Epithelial cell of proximal tubule (primary cell): ENCODE data around the gene MEIS3. TPM values are rescaled to one million over a fixed set of nuclear protein-coding genes. Genes with fewer than 3 reads are reported as not detected.

ENCODE experiments used
- DNase-seq: peaks from one replicate; pipeline ENCODE4 v3.0.0-alpha.2; 2011; ENCODE audit warnings: low read depth
- H3K4me3 ChIP-seq: 2 replicates; pipeline ENCODE4 v1.5.1; 2011; ENCODE audit warnings: low read depth, mild to moderate bottlenecking, low read length
- total RNA-seq: library from RNA; depleted of rRNA; stranded (reverse); fragments of >200 nt; gene quantifications from 2 replicates; pipeline ENCODE4 v1.2.3, GENCODE V29; 2015
- TF ChIP-seq, protein P1 (sequence below): conservative IDR thresholded peaks from 2 replicates; pipeline ENCODE4 v1.5.1; 2012; ENCODE audit warnings: low read depth, mild to moderate bottlenecking, low read length

MEIS3 gene
- total RNA-seq, 1 donor from 2014 or later: 0.29 TPM

GRCh38 chr19:47429140-47429793 is 9.9 kb upstream of the MEIS3 start:
- DNase-seq: no peak
- no peak overlapping the region for H3K4me3 ChIP-seq
- TF ChIP-seq, protein P1, sequence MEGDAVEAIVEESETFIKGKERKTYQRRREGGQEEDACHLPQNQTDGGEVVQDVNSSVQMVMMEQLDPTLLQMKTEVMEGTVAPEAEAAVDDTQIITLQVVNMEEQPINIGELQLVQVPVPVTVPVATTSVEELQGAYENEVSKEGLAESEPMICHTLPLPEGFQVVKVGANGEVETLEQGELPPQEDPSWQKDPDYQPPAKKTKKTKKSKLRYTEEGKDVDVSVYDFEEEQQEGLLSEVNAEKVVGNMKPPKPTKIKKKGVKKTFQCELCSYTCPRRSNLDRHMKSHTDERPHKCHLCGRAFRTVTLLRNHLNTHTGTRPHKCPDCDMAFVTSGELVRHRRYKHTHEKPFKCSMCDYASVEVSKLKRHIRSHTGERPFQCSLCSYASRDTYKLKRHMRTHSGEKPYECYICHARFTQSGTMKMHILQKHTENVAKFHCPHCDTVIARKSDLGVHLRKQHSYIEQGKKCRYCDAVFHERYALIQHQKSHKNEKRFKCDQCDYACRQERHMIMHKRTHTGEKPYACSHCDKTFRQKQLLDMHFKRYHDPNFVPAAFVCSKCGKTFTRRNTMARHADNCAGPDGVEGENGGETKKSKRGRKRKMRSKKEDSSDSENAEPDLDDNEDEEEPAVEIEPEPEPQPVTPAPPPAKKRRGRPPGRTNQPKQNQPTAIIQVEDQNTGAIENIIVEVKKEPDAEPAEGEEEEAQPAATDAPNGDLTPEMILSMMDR: no peak

DNA sequence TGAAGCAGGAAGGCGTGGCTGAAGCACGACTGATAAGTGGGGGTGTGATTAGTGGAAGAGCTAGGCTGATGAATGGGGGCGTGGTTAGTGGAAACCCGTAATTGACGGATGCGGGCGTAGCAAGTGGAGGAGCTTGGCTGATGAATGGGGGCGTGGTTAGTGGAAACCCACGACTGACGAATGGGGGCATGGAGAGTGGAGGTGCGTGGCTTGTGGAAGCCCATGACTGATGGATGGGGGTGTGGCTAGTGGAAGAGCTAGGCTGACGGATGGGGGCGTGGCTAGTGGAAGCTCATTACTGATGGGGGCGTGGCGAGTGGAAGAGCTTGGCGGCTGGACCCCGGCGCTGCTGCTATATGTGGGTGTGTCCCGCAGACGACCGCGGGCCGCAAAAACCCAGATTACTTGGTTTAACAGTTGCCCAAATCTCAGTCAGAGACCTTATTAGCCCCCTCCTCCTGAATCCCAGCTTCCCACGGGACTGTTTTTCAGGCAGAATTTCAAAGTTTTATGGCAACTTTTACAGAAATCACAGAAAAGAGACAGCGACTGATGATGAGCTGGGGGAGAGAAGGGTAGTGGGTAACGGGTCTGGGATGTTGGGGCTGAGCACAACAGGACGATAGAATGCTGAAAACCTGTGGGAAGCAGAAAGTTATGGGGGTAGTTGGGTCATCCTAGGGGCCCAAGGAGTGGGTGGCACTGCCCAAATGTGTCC is 9.0 kb upstream of the MEIS3 start:
- TF ChIP-seq, protein P1: no peak

GRCh38 chr19:47427241-47428176 is 8.2 kb upstream of the MEIS3 start:
- H3K4me3 ChIP-seq: no peak overlapping the region
- TF ChIP-seq, protein P1: peak; percentile 90
- DNase-seq: no peak

More for the DNA sequence above, 9.0 kb upstream of the MEIS3 start:
- peak overlapping the region; percentile 28 for H3K4me3 ChIP-seq
- DNase-seq: peak; percentile 37

DNA sequence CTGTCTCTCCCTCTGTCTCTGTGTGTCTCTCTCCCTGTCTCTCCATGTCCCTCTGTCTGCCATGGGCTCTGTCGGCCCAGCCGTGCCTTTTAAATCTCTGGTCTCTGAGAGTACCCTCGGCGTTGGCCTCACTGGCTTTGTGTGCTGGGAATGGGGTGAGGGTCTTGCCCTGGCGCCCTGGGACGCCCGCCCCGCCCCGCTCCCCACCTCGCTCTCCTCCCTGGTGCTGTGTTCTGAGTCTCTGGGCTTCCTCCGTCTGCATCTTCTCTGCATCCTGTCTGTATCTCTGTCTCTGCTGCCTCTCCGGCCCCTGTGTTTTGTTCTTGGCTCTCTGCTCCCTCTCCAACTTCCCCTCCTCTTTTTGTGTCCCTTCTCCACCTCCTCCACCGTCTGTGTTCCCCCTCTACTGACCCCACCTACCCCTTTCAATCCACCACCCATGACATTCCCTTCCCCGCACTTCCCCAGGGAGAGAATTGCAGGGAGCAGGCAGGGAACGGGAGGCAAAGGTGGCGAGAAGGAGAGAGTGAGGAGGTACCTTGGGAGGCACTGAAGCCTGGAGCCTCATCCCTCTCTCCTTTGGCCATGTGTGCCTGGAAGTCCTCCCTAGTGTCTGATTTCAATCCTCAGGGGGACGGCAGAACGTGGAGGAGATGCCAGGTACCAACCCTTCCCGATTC is 4.0 kb upstream of the MEIS3 start:
- H3K4me3 ChIP-seq: no peak overlapping the region
- DNase-seq: no peak
- TF ChIP-seq, protein P1: no peak

DNA sequence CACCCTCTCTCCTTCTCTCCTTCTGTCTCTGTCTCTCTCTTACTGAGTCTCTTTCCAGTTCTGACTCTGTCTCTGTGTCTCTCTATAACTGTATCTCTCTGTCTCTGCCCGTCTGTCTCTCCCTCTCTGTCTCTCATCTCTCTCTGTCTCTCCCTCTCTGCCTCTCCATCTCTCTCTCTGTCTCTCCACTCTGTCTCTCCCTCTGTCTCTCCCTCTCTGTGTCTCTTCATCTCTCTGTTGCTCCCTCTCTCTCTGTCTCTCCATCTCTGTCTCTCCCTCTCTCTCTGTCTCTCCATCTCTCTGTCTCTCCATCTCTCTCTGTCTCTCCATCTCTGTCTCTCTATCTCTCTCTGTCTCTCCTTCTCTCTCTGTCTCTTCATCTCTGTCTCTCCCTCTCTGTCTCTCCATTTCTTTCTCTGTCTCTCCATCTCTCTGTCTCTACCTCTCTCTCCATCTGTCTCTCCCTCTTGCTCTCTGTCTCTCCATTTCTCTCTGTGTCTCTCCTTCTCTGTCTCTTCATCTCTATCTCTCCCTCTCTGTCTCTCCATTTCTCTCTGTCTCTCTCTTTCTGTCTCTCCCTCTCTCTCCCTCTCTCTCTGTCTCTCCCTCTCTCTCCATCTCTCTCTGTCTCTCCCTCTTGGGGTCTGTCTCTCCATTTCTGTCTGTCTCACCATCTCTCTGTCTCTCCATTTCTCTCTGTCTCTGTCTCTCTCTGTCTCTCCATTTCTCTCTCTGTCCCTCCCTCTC is 3.3 kb upstream of the MEIS3 start:
- TF ChIP-seq, protein P1: no peak
- H3K4me3 ChIP-seq: no peak overlapping the region
- no peak for DNase-seq

DNA sequence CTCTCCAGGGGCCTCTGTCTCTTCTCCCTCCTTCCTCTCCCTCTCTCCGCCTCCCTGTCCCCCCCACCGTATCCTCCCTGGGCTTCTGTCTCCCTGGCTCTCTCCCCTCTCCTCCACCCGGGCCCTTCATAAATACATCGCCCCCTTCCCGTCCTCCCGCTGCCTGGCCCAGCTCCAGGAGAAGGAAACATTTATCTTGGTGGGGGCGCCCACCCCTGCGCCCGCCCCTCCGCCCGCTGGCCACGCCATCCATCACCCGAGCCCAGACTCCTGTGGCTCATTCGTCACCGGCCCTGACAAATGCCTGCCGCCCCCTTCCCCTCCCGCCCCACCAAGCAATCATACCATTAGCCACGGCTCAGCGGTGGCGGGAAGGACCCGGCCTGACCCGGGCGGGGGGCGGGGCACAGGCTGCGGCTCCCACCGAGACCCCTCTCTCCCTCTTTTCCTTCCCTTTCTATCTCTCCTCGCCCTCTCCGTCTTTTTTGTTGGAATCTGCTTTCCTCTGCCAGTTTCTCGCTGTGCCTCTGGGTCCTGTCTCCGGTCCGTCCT is 2.6 kb upstream of the MEIS3 start:
- TF ChIP-seq, protein P1: no peak
- DNase-seq: no peak
- H3K4me3 ChIP-seq: no peak overlapping the region
